ENCODE data around the gene TNRC6C.

- no peak for TF ChIP-seq FLYWCH1 (CRISPR knock-in tag; IDR thresholded peaks at IDR 0.05)
- no peak for TF ChIP-seq MAFF (IDR thresholded peaks at IDR 0.05; ENCODE audit: low read depth, low read length)
- TF ChIP-seq ZBTB33 (CRISPR knock-in tag; IDR thresholded peaks at IDR 0.05) = no peak
- TF ChIP-seq ZNF230 (CRISPR knock-in tag; IDR thresholded peaks at IDR 0.05) = no peak
- no peak for TF ChIP-seq BRD4 (CRISPR knock-in tag; IDR thresholded peaks at IDR 0.05)
- TF ChIP-seq HIVEP1 (CRISPR knock-in tag; IDR thresholded peaks at IDR 0.05) = no peak
These were observed 105.0 kb downstream of the TNRC6C start for GRCh38 chr17:78063489-78063888.
